ENCODE measurements around the gene KIF5C.

The KIF5C gene

DNA sequence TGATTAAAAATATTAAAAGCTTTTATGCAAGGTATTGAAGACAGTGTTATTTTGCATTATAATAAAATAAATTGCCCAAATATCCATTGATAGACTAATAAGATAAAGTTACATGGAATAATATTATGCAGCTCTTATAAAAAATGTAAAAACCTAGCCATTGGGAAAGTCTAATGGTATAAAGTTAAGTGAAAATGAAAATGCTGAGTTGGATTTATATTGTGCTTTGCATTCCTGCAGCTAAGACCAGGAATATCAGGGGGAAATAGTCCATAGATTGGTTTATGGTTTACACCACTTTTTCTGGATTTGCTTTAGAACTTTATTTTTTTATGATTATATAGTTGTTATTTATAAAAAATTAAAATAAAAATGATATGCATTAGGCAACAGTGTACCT lies 117.4 kb downstream of the KIF5C start:
- no peak for TF ChIP-seq EZH2 (IDR thresholded peaks at IDR 0.05; ENCODE audit: borderline replicate concordance, low read depth, low read length, severe bottlenecking)
- TF ChIP-seq, protein P1, sequence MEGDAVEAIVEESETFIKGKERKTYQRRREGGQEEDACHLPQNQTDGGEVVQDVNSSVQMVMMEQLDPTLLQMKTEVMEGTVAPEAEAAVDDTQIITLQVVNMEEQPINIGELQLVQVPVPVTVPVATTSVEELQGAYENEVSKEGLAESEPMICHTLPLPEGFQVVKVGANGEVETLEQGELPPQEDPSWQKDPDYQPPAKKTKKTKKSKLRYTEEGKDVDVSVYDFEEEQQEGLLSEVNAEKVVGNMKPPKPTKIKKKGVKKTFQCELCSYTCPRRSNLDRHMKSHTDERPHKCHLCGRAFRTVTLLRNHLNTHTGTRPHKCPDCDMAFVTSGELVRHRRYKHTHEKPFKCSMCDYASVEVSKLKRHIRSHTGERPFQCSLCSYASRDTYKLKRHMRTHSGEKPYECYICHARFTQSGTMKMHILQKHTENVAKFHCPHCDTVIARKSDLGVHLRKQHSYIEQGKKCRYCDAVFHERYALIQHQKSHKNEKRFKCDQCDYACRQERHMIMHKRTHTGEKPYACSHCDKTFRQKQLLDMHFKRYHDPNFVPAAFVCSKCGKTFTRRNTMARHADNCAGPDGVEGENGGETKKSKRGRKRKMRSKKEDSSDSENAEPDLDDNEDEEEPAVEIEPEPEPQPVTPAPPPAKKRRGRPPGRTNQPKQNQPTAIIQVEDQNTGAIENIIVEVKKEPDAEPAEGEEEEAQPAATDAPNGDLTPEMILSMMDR (IDR thresholded peaks at IDR 0.05; ENCODE audit: borderline replicate concordance, extremely low read depth, low read length, poor library complexity, severe bottlenecking): no peak
- H3K36me3 ChIP-seq (ENCODE audit: insufficient read depth, low read length): no peaks in the 10 kb centered on the region

DNA sequence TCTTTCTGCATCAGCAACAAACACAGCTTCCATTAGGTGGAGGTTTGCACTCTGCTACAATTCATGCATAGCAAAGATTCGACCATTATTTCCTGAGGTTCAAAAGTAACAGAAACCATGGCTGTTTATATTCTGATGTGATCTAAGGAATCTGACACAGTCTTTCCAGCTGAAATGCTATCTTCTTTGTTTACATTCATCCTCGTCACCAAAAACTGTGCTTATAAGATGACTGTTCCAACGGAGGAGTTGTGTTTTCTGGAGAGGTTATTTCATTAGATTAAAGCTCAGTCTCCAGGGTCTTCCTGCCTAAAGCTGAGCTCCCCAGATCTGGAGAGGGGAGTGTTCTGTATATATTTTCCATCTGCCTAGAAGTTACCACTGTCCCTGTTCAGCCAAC lies 118.3 kb downstream of the KIF5C start:
- no peak overlapping the region for H3K4me2 ChIP-seq (ENCODE audit: insufficient read depth, low read length)
- no peak for ATAC-seq (ENCODE audit: insufficient read depth, low read depth)
- no peaks in the 10 kb centered on the region for H3K36me3 ChIP-seq (ENCODE audit: insufficient read depth, low read length)

More for the DNA sequence above, 117.4 kb downstream of the KIF5C start:
- ATAC-seq (ENCODE audit: insufficient read depth, low read depth) (no peak), DNase-seq (no peak)
- Histone ChIP-seq H3K4me1 (ENCODE audit: insufficient read depth, low read length) (no peaks in the 10 kb centered on the region), H3K27me3 (ENCODE audit: insufficient read depth, low read length, poor library complexity) (no peaks in the 10 kb centered on the region), H4K20me1 (ENCODE audit: insufficient read depth, low read length) (no peaks in the 10 kb centered on the region), H3K4me3 (ENCODE audit: low read depth in 1 of 2, low read length in 2 of 2) (no peak overlapping the region), H3K79me2 (ENCODE audit: insufficient read depth, low read length) (no peaks in the 10 kb centered on the region), H3K9me3 (ENCODE audit: insufficient read depth, low read length, severe bottlenecking) (no peaks in the 10 kb centered on the region), H3K9ac (ENCODE audit: low read depth, low read length) (no peak overlapping the region), H3K4me2 (ENCODE audit: insufficient read depth, low read length) (no peak overlapping the region), H2AFZ (ENCODE audit: low read depth, low read length) (no peak overlapping the region), H3K27ac (ENCODE audit: low read length) (no peak overlapping the region)

DNA sequence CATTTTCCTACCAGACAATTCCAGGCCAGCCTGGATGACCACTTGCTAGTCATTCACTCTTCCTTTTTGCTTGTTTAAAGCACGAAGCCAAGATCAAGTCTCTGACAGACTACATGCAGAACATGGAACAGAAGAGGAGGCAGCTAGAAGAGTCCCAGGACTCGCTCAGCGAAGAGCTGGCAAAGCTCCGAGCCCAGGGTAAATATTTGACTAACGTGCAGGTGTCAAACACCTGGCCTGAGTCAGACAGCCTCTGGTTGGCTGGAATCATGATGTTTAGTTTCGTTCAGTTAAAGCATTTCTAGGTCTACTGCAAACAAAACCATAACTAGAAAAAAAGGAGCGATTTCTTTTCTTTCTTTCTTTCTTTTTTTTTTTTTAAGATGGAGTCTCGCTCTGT lies 119.3 kb downstream of the KIF5C start:
- H3K9me3 ChIP-seq (ENCODE audit: insufficient read depth, low read length, severe bottlenecking): no peaks in the 10 kb centered on the region
- H3K36me3 ChIP-seq (ENCODE audit: insufficient read depth, low read length): no peaks in the 10 kb centered on the region
- TF ChIP-seq, protein P1 (IDR thresholded peaks at IDR 0.05; ENCODE audit: borderline replicate concordance, extremely low read depth, low read length, poor library complexity, severe bottlenecking): no peak
- TF ChIP-seq EZH2 (IDR thresholded peaks at IDR 0.05; ENCODE audit: borderline replicate concordance, low read depth, low read length, severe bottlenecking): no peak
- H3K9ac ChIP-seq (ENCODE audit: low read depth, low read length): no peak overlapping the region
- no peaks in the 10 kb centered on the region for H3K79me2 ChIP-seq (ENCODE audit: insufficient read depth, low read length)
- no peaks in the 10 kb centered on the region for H3K4me1 ChIP-seq (ENCODE audit: insufficient read depth, low read length)
- no peak overlapping the region for H2AFZ ChIP-seq (ENCODE audit: low read depth, low read length)
- H3K4me3 ChIP-seq (ENCODE audit: low read depth in 1 of 2, low read length in 2 of 2): no peak overlapping the region
- H3K4me2 ChIP-seq (ENCODE audit: insufficient read depth, low read length): no peak overlapping the region
- DNase-seq (no peak), ATAC-seq (ENCODE audit: insufficient read depth, low read depth) (no peak)
- peaks cover 1% of the 10 kb centered on the region for H3K27me3 ChIP-seq (ENCODE audit: insufficient read depth, low read length, poor library complexity)
- no peak overlapping the region for H3K27ac ChIP-seq (ENCODE audit: low read length)
- no peaks in the 10 kb centered on the region for H4K20me1 ChIP-seq (ENCODE audit: insufficient read depth, low read length)

More for the DNA sequence above, 118.3 kb downstream of the KIF5C start:
- Histone ChIP-seq H3K27me3 (ENCODE audit: insufficient read depth, low read length, poor library complexity) (no peaks in the 10 kb centered on the region), H3K4me1 (ENCODE audit: insufficient read depth, low read length) (no peaks in the 10 kb centered on the region), H2AFZ (ENCODE audit: low read depth, low read length) (no peak overlapping the region), H3K27ac (ENCODE audit: low read length) (no peak overlapping the region), H3K9me3 (ENCODE audit: insufficient read depth, low read length, severe bottlenecking) (no peaks in the 10 kb centered on the region), H3K9ac (ENCODE audit: low read depth, low read length) (no peak overlapping the region), H3K4me3 (ENCODE audit: low read depth in 1 of 2, low read length in 2 of 2) (no peak overlapping the region), H4K20me1 (ENCODE audit: insufficient read depth, low read length) (no peaks in the 10 kb centered on the region), H3K79me2 (ENCODE audit: insufficient read depth, low read length) (no peaks in the 10 kb centered on the region)
- TF ChIP-seq, protein P1 (IDR thresholded peaks at IDR 0.05; ENCODE audit: borderline replicate concordance, extremely low read depth, low read length, poor library complexity, severe bottlenecking): no peak
- TF ChIP-seq EZH2 (IDR thresholded peaks at IDR 0.05; ENCODE audit: borderline replicate concordance, low read depth, low read length, severe bottlenecking): no peak
- no peak for DNase-seq

DNA sequence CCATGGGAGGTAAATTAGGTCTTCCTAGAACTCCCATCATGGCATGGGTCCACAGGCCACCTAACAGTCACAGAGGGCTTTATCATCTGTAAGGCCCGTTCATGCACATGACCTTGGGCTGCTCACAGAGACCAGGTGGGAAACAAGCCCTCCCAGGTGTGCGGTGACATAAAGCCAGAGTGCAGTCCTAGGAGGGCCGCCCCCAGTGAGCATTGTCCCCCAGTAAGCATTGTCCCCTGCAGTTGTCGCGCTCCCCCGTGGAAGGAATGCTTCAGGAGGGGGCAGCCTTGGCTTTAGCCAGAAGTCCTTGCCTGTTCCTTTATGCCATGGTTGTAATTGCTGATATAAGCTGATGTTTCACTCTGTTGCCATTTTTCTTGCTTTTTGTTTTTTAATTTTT lies 121.8 kb downstream of the KIF5C start:
- Histone ChIP-seq H4K20me1 (ENCODE audit: insufficient read depth, low read length) (no peaks in the 10 kb centered on the region), H3K4me3 (ENCODE audit: low read depth in 1 of 2, low read length in 2 of 2) (no peak overlapping the region), H3K79me2 (ENCODE audit: insufficient read depth, low read length) (no peaks in the 10 kb centered on the region), H3K27me3 (ENCODE audit: insufficient read depth, low read length, poor library complexity) (peaks cover 17% of the 10 kb centered on the region), H3K4me2 (ENCODE audit: insufficient read depth, low read length) (no peak overlapping the region), H3K36me3 (ENCODE audit: insufficient read depth, low read length) (no peaks in the 10 kb centered on the region), H3K4me1 (ENCODE audit: insufficient read depth, low read length) (no peaks in the 10 kb centered on the region), H3K9me3 (ENCODE audit: insufficient read depth, low read length, severe bottlenecking) (no peaks in the 10 kb centered on the region), H3K27ac (ENCODE audit: low read length) (no peak overlapping the region), H3K9ac (ENCODE audit: low read depth, low read length) (no peak overlapping the region), H2AFZ (ENCODE audit: low read depth, low read length) (no peak overlapping the region)
- DNase-seq (no peak), ATAC-seq (ENCODE audit: insufficient read depth, low read depth) (no peak)
- TF ChIP-seq, protein P1 (IDR thresholded peaks at IDR 0.05; ENCODE audit: borderline replicate concordance, extremely low read depth, low read length, poor library complexity, severe bottlenecking): no peak
- TF ChIP-seq EZH2 (IDR thresholded peaks at IDR 0.05; ENCODE audit: borderline replicate concordance, low read depth, low read length, severe bottlenecking): no peak
